Inflammatory macrophage treated with lipopolysaccharide for 4 hours (primary cell): Measurements from ENCODE around the gene C1orf226.
A peak's percentile ranks its signal among the peaks of the same experiment; 100 is the strongest.
"Not testable (repeated sequence)": the region's sequence is repeated elsewhere in the genome, so short reads cannot be mapped to it uniquely, and the experiment has no call there.

Experiments
- DNase-seq: peaks from one replicate; pipeline ENCODE4 v3.0.0-alpha.2; 2020

Gene C1orf226

DNA sequence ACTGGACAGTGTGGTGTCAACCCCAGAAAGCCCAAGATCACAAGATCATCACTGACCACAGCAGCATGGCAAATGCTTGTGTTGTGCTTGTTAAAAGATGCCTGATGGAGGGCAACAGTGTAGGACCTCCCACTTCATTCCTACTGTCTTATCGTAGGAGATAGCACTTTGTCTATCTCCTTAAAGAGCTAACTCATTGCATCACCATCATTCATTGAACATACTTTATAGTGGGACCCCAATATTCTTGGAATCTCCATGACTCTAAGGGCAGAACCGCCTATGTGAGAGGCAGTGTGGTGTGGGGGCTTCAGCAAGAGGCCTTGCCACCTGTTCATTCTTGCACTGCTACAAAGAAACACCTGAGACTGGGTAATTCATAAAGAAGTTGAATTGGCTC lies 35.4 kb downstream of the C1orf226 start:
- no peak for DNase-seq

DNA sequence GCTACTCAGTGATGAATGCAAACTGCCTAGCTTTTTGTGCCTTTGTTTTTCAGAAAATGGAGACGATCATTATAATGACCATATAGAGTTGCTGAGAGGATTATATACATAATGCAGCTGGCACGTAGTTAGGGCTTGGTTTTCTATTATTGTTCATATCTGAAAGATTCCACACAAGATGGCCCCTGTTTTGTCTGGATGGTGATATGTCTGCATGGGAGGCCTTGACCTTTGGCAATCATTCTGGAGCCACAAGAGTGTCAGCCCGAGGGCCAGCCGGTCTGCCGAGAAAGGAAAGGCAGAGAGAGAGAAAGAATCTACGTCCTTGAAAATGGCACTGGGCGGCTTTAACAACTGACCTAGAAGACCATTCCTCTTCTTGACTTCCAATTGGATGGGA lies 36.1 kb downstream of the C1orf226 start:
- DNase-seq = no peak

DNA sequence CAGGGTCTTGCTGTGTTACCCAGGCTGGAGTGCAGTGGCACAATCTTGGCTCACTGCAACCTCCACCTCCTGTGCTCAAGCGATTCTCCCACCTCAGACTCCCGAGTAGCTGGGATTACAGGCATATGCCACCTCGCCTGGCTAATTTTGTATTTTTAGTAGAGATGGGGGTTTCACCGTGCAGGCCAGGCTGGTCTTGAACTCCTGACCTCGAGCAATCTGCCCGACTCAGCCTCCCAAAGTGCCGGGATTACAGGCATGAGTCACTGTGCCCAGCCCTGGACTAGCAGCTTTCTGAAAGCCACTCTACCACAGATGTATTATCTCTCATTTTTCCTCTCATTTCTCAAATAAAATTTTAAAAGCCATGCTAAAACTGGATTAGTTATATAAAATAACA lies 37.1 kb downstream of the C1orf226 start:
- DNase-seq = not testable (repeated sequence)

DNA sequence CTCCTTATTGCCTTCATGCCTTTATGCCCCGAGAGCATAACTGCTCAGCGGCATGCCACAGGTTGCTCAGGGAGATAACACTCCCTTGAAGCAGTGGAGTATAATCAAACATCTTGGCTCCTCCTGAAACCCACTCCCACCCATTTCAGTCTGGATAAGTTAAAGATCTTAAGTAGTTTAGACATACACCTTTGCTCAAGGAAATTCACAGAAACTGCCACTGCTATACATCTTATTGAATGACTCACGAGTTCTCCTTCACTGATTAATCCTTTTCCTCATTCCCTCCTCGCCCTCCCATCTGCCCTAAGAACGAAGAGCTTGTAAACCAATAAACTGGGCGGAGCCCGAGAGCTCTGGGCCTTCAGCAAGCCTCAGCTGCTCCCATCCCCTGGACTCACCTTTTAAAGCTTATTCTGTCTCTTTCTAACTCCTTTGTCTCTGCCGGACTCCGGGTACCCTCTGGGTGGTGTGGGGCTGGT lies 38.0 kb downstream of the C1orf226 start:
- DNase-seq = not testable (repeated sequence)

DNA sequence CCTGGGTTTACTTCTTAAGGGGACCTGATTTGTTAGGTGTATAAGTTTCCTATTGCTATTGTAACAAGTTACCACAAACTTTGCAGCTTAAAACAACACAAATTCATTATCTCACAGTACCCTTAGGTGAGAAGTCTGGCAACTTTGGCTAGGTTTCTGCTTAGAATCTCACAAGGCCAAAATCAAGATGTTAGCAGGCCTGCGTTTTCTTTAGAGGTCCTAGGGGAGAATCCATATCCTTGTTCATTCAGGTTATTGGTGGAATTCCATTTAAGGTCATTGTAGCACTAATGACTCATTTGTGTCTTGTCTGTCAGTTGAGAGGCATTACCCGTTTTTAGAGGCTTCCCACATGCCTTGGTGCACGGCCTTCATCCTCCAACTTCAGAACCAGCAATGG lies 38.6 kb downstream of the C1orf226 start:
- no peak for DNase-seq

DNA sequence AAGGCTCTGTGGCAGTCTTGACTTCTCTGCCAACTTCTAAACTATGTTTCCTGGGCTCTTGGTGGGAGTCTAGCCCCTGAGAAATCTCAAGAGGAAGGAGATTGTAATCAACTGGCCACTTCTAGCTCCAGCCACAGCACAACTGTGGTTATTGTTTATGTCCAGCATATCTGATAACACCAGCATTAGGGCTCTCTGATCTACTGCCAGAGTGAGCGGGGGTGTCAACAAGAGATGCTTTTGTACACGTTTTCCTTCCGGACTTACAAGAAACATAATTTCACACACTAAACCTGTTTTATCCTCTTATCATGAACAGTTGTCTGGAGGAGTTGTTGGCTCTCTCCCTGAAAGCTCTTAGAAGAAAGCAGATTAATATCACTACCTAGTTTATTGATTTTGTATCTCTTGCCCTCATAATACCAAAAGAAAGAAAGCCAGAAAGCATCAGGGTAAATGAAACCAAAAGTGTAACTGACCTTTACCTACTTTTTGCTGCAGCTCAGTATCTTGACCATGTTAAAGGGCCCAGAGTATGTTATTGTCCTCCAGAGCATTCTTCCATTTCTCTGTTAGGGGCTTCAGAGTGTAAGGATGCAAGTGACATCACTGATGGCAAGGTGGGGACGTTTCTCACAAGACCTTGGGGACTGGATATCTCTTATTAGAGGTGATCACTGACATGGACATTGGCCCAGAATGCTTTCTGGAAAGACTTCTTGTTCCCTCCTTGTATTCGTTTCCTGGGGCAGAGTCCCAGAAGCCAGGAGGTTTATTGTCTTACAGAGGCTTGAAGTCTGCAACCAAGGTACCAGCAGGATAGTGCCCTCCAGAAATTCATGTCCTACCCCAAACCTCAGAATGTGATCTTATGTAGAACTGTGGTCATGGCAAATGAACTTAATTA lies 40.0 kb downstream of the C1orf226 start:
- peak; percentile 15 for DNase-seq

GRCh38 chr1:162422662-162423375 lies 41.3 kb downstream of the C1orf226 start:
- DNase-seq = peak; percentile 89

- no peak for DNase-seq
These were observed 49.1 kb downstream of the C1orf226 start for GRCh38 chr1:162430583-162430982.

DNA sequence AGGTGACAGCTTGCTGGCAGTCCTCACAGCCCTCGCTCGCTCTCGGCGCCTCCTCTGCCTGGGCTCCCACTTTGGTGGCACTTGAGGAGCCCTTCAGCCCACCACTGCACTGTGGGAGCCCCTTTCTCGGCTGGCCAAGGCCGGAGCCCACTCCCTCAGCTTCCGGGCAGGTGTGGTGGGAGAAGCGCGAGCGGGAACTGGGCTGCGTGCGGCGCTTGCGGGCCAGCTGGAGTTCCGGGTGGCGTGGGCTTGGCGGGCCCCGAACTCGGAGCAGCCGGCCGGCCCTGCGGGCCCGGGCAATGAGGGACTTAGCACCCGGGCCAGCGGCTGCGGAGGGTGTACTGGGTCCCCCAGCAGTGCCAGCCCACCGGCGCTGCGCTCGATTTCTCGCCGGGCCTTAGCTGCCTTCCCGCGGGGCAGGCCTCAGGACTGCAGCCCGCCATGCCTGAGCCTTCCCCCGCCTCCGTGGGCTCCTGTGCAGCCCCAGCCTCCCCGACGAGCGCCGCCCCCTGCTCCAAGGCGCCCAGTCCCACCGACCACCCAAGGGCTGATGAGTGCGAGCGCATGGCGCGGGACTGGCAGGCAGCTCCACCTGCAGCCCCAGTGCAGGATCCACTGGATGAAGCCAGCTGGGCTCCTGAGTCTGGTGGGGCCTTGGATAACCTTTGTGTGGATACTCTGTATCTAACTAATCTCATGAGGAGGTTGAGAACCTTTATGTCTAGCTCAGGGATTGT lies 51.6 kb downstream of the C1orf226 start:
- not testable (repeated sequence) for DNase-seq
